ENCODE results near the gene GCC1. TPM values are rescaled to one million over a fixed set of nuclear protein-coding genes. Genes with fewer than 3 reads are reported as not detected.

GCC1 gene
- total RNA-seq, 1 experiment from 2014 or later: 14.5 TPM

GRCh38 chr7:127536394-127536691 lies 49.1 kb downstream of the GCC1 start:
- DNase-seq: no peak
- no peaks in the 10 kb centered on the region for H3K9me3 ChIP-seq (replicated peaks)
- H3K27ac ChIP-seq: no peak overlapping the region
- no peak overlapping the region for H3K4me3 ChIP-seq
- H3K4me1 ChIP-seq: 0 out of 2 replicates have a peak, but pooled peaks cover 3% of the 10 kb centered on the region
- H3K27me3 ChIP-seq: peaks cover 5% of the 10 kb centered on the region; the same call in 1 of the 2 replicates
- H3K36me3 ChIP-seq: no peaks in the 10 kb centered on the region

GRCh38 chr7:127535546-127536393 lies 49.6 kb downstream of the GCC1 start:
- no peak for DNase-seq
- Histone ChIP-seq H3K27ac (no peak overlapping the region), H3K4me3 (no peak overlapping the region), H3K36me3 (no peaks in the 10 kb centered on the region), H3K9me3 (replicated peaks) (no peaks in the 10 kb centered on the region), H3K27me3 (peaks cover 5% of the 10 kb centered on the region; the same call in 1 of the 2 replicates), H3K4me1 (0 out of 2 replicates have a peak, but pooled peaks cover 3% of the 10 kb centered on the region)

GRCh38 chr7:127534636-127535035 lies 50.8 kb downstream of the GCC1 start:
- no peak for DNase-seq
- Histone ChIP-seq H3K4me1 (0 out of 2 replicates have a peak, but pooled peaks cover 3% of the 10 kb centered on the region), H3K9me3 (replicated peaks) (no peaks in the 10 kb centered on the region), H3K36me3 (no peaks in the 10 kb centered on the region), H3K27me3 (peaks cover 5% of the 10 kb centered on the region; the same call in 1 of the 2 replicates), H3K4me3 (no peak overlapping the region), H3K27ac (no peak overlapping the region)

GRCh38 chr7:127532736-127533135 lies 52.7 kb downstream of the GCC1 start:
- H3K36me3 ChIP-seq: no peaks in the 10 kb centered on the region
- no peaks in the 10 kb centered on the region for H3K9me3 ChIP-seq (replicated peaks)
- no peak overlapping the region for H3K4me3 ChIP-seq
- H3K4me1 ChIP-seq: 0 out of 2 replicates have a peak, but pooled peaks cover 3% of the 10 kb centered on the region
- no peak overlapping the region for H3K27ac ChIP-seq
- DNase-seq: no peak
- no peaks in the 10 kb centered on the region for H3K27me3 ChIP-seq

- Histone ChIP-seq H3K9me3 (replicated peaks) (no peaks in the 10 kb centered on the region), H3K36me3 (no peaks in the 10 kb centered on the region), H3K27ac (no peak overlapping the region), H3K4me1 (0 out of 2 replicates have a peak, but pooled peaks cover 3% of the 10 kb centered on the region), H3K4me3 (no peak overlapping the region), H3K27me3 (no peaks in the 10 kb centered on the region)
- peak in 1 of 2 experiments; percentile 21 for DNase-seq
These were observed 53.2 kb downstream of the GCC1 start for GRCh38 chr7:127532151-127532550.

Other genes with a start within 250 kb of the GCC1 start
- 25.5 and 30.1 TPM in 2 replicates for gene ZNF800, start 192.9 kb downstream of the GCC1 start, total RNA-seq (2014; rRNA removed; shearing (Covaris generic))
- gene ARF5, start 2.8 kb upstream of the GCC1 start, total RNA-seq (2014; rRNA removed; shearing (Covaris generic)): 120 and 152 TPM in 2 replicates
- gene FSCN3, start 8.1 kb upstream of the GCC1 start, total RNA-seq (2014; rRNA removed; shearing (Covaris generic)): 1.6 and 1.7 TPM in 2 replicates
- gene PAX4, start 32.5 kb upstream of the GCC1 start, total RNA-seq (2014; rRNA removed; shearing (Covaris generic)): not detected in 2 replicates
- gene SND1, start 66.6 kb upstream of the GCC1 start, total RNA-seq (2014; rRNA removed; shearing (Covaris generic)): 146 and 147 TPM in 2 replicates